ENCODE results near the gene MIER2. TPM values are rescaled to one million over a fixed set of nuclear protein-coding genes. Genes with fewer than 3 reads are reported as not detected.
"Not testable (repeated sequence)": the region's sequence is repeated elsewhere in the genome, so short reads cannot be mapped to it uniquely, and the experiment has no call there.

The MIER2 gene
- total RNA-seq, 1 donor from 2014 or later = 18.3 TPM

DNA sequence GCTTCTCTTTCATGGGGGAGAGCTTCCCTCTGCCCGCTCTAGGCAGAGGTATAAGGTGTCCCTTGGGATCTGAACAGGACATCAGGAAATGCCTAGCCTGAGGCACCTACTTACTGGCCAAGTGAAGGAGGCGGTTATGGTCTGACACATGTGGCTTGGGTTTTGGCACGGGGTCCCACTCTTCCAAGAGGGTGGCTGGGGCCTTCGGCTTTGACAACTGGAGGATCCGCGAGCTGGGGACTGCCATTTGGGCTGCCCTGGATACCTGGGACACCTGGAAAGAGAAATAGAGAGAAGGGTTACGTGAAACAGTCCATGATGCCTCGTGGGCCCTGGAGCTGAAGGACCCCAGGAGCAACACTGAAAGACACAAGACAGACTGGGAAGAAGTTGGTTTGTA lies 22.4 kb upstream of the MIER2 start:
- ATAC-seq (ENCODE audit: poor library complexity) (no peak), DNase-seq (peak; percentile 14)
- intact Hi-C loops (cut with DNase I) = no loop called here

- intact Hi-C loops (cut with DNase I) = no loop called here
- DNase-seq = no peak
- no peak for ATAC-seq (ENCODE audit: poor library complexity)
Measured at GRCh38 chr19:366205-366783, 21.7 kb upstream of the MIER2 start.

GRCh38 chr19:364496-365287 lies 20.1 kb upstream of the MIER2 start:
- peak; percentile 33 for DNase-seq
- intact Hi-C loops (cut with DNase I) = no loop called here

DNA sequence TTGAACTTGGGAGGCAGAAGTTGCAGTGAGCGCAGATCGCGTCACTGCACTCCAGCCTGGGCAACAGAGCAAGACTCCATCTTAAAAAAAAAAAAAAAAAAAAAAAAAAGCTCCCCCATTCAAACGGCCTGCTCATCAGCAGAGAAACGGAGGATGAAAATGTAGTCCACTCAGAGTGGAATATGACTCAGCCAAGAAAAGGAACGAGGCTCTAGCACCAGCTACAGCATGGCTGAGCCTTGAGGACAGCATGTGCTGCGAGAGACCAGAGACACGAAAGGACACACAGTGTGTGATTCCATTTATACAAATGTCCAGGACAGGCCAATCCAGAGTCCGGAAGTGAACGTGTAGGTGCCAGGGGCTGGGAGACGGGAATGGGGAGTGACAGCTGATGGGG lies 18.1 kb upstream of the MIER2 start:
- peak; percentile 4 for DNase-seq
- intact Hi-C loops (cut with DNase I) = no loop called here
- ATAC-seq (ENCODE audit: poor library complexity) = no peak

More at GRCh38 chr19:364496-365287, 20.1 kb upstream of the MIER2 start:
- ATAC-seq (ENCODE audit: poor library complexity) = no peak

GRCh38 chr19:362154-362553 lies 17.6 kb upstream of the MIER2 start:
- no peak for ATAC-seq (ENCODE audit: poor library complexity)
- intact Hi-C loops (cut with DNase I) = no loop called here
- DNase-seq = no peak

DNA sequence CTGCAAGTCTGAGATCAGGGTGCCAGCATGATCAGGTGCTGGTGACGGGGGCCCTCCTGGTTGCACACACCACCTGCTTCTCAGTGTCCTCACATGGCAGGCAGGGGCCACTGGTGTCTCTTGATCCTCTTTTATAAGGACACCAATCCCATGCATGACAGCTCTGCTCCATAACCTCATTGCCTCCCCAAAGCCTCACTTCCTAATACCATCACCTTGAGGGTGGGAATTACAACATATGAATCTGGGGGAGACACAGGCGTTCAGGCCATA lies 15.0 kb upstream of the MIER2 start:
- intact Hi-C loops (cut with DNase I) = no loop called here
- no peak for ATAC-seq (ENCODE audit: poor library complexity)
- DNase-seq = peak; percentile 12

GRCh38 chr19:355536-355935 lies 10.9 kb upstream of the MIER2 start:
- intact Hi-C loops (cut with DNase I); ATAC-seq (ENCODE audit: poor library complexity): not testable (repeated sequence)
- peak; percentile 16 for DNase-seq

DNA sequence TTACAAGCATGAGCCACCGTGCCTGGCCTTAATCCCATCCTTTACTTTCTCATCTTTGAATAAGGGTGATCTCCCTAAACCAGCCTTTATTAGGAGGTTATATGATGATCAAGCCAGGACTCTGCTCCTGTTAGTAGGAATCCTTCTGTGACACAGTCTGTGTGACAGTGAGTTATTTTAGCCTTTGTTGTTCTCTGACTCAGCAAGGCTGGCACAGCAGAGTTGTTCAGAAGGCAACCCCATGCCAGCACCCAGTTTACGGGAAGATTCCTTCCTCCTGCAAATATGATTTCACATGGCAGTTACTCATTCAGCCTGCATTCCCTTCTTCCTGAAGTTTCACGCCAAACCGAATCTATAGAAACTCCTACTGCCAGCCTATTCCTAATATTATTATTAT lies 10.5 kb upstream of the MIER2 start:
- ATAC-seq (ENCODE audit: poor library complexity) (no peak), DNase-seq (no peak)
- intact Hi-C loops (cut with DNase I) = no loop called here

DNA sequence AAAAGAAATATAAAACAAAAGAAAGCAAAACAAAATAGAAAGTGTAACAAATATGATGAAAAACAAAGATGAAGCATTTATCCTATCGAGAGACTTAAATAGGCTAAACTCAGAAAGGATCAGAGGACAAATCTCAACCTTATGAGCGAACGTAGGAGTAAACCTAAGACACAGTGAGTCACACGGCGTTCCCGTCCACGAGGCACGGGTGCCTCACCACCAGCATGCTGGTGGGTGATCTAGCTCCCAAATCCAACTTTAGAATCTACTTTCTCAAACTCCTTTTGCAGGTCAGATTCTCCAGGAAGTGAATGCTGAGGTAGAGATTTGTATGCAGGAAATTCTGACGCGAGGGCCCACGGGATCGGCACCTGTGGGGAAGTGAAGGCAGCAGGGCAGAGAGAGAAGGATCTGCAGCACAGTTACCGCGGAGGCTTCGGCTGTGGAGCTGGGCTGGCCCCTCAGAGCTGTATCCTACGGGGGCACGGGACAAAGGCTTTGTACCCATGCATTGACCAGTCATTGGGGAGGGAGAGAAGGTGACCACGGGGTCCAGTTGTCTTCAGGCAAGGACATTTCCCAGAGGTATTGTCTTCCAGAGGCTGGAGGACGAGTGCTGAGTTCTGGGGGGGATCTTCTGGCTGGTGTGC lies 7.5 kb upstream of the MIER2 start:
- intact Hi-C loops (cut with DNase I) = no loop called here
- no peak for ATAC-seq (ENCODE audit: poor library complexity)
- DNase-seq = peak; percentile 19

GRCh38 chr19:347946-348861 lies 3.6 kb upstream of the MIER2 start:
- intact Hi-C loops (cut with DNase I) = no loop called here
- ATAC-seq (ENCODE audit: poor library complexity) (no peak), DNase-seq (peak; percentile 20)

DNA sequence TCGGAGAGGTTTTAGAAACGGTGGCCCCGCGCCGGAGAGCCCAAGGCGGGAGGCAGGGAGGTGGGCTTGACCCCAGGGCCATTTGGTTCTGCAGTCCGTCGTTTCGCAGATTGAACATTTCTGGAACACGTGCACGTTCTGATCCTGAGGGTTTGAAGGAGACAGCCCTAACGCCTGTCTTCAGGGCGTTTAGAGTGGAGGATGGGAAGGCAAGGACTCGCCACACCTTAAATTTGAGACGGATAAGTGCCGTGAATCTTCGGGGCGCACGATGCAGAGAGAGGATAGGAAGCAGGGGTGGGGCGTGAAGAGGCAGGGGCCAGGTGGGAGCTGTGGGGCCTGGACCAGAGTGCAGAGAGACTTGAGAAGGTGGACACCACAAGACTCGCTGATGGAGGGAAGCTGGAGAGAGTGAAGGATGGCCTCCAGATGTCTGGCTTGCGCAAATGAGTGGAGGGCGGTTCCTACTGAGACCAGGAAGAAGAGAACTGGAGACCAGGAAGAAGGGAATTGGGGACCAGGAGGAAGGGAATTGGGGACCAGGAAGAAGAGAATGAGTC lies 804 bp upstream of the MIER2 start:
- no peak for ATAC-seq (ENCODE audit: poor library complexity)
- DNase-seq = no peak
- intact Hi-C loops (cut with DNase I) = no loop called here

- intact Hi-C loops (cut with DNase I) = no loop called here
Measured at GRCh38 chr19:343941-344624, 513 bp downstream of the MIER2 start.

GRCh38 chr19:343451-343931 lies 1.1 kb downstream of the MIER2 start:
- ATAC-seq (ENCODE audit: poor library complexity) = no peak
- DNase-seq = peak; percentile 43
- intact Hi-C loops (cut with DNase I) = no loop called here

More at GRCh38 chr19:343941-344624, 513 bp downstream of the MIER2 start:
- ATAC-seq (ENCODE audit: poor library complexity) = no peak
- DNase-seq = peak; percentile 45

DNA sequence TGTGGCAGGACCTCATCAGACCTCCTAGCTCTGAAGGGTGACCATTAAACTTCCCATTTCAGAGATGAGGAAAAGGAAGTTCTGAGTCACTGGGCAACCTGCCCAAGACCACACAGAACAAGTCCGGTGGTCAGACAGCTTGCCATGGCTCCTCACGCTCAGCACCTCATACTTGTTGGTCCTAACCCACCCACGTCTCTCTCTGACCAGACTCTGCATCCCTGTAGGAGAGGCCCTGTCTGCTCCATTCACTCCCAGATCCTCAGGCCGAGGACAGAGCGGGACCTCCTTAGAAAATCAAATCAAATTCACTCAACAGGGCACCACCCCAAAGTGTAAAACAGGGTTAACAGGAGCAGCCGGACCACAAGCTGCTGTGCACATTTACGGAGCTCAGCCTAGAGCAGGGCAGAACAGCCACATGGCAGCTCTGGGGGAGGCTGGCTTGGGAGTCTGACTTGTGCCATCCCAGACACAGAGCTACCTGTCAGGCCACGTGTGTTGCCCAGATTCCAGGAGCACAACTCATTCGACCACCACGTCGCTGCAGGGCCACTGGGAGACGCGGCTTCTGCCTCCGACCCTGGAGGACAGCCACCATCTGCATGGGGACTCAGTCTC lies 1.7 kb downstream of the MIER2 start:
- ATAC-seq (ENCODE audit: poor library complexity) (peak; percentile 40), DNase-seq (peak; percentile 65)
- intact Hi-C loops (cut with DNase I) = no loop called here

GRCh38 chr19:342128-342455 lies 2.5 kb downstream of the MIER2 start:
- DNase-seq = peak; percentile 24

GRCh38 chr19:341386-342127 lies 3.0 kb downstream of the MIER2 start:
- ATAC-seq (ENCODE audit: poor library complexity) (no peak), DNase-seq (peak; percentile 19)
- intact Hi-C loops (cut with DNase I) = no loop called here

More at GRCh38 chr19:342128-342455, 2.5 kb downstream of the MIER2 start:
- intact Hi-C loops (cut with DNase I) = no loop called here
- no peak for ATAC-seq (ENCODE audit: poor library complexity)

All from Right ventricle myocardium superior (tissue), 1 donor.